HEK293 (cell line): ENCODE results near the gene AK9.
A peak's percentile ranks its signal among the peaks of the same experiment; 100 is the strongest.

Experiments used
- CTCF ChIA-PET: fragments of 350-600 bp; formaldehyde crosslinking; extraction: SDS; loops from one replicate; lab custom pipeline; 2021; ENCODE audit warnings: antibody characterized with exemption; lab: Yijun Ruan, JAX
- POLR2A ChIA-PET: fragments of 300-600 bp; formaldehyde crosslinking; extraction: SDS; loops from one replicate; lab custom pipeline; 2020; ENCODE audit warnings: antibody characterized with exemption, inconsistent platforms; lab: Yijun Ruan, JAX
- H3K27ac ChIP-seq: fragments of 200-500 bp; sonication (Bioruptor generic); 2 replicates; pipeline ENCODE4 v1.5.1; 2014; ENCODE audit warnings: low read depth, low read length, control low read depth, inconsistent platforms; ENCODE audit errors: extremely low read depth
- H3K36me3 ChIP-seq, 2 experiments: fragments of 200-500 bp in 1 of 2; sonication (Bioruptor generic) in 1 of 2; 1 replicate in 1 of 2; 2 replicates in 1 of 2; pipeline ENCODE4 v1.5.1; 2014 to 2017; ENCODE audit warnings: inconsistent platforms in 2 of 2, low read length in 2 of 2; ENCODE audit not compliant: control insufficient read depth in 2 of 2, insufficient read depth in 1 of 2
- H3K4me1 ChIP-seq: fragments of 200-500 bp; sonication (Bioruptor generic); 2 replicates; pipeline ENCODE4 v1.5.1; 2014; ENCODE audit warnings: mild to moderate bottlenecking, low read length, inconsistent platforms; ENCODE audit not compliant: control insufficient read depth, insufficient read depth
- H3K4me3 ChIP-seq: 2 replicates; pipeline ENCODE4 v1.5.1; 2011; ENCODE audit warnings: low read depth, mild to moderate bottlenecking, control low read depth, low read length, moderate library complexity
- H3K9me3 ChIP-seq: fragments of 200-500 bp; sonication (Bioruptor generic); 2 replicates; pipeline ENCODE4 v1.5.1; 2014; ENCODE audit warnings: low read depth, low read length, inconsistent platforms; ENCODE audit not compliant: control insufficient read depth, insufficient read depth
- GLI4 ChIP-seq: fragments of 450-650 bp; formaldehyde crosslinking; IDR thresholded peaks from 2 replicates; pipeline ENCODE4 v1.5.1; 2016; ENCODE audit warnings: missing biosample characterization, missing genetic modification characterization
- GLIS2 ChIP-seq: fragments of 450-650 bp; formaldehyde crosslinking; IDR thresholded peaks from 2 replicates; pipeline ENCODE4 v1.5.1; 2016; ENCODE audit warnings: missing biosample characterization, missing genetic modification characterization
- KLF10 ChIP-seq: fragments of 450-650 bp; IDR thresholded peaks from 2 replicates; pipeline ENCODE4 v1.5.1; 2018; ENCODE audit warnings: missing biosample characterization, mild to moderate bottlenecking, missing genetic modification characterization
- MYNN ChIP-seq: fragments of 450-650 bp; formaldehyde crosslinking; IDR thresholded peaks from 2 replicates; pipeline ENCODE4 v1.5.1; 2016; ENCODE audit warnings: missing biosample characterization, missing genetic modification characterization, borderline replicate concordance
- SALL2 ChIP-seq: fragments of 450-650 bp; formaldehyde crosslinking; IDR thresholded peaks from 2 replicates; pipeline ENCODE4 v1.5.0; 2017; ENCODE audit warnings: missing biosample characterization, mild to moderate bottlenecking, missing genetic modification characterization, borderline replicate concordance
- SCRT2 ChIP-seq: fragments of 450-650 bp; formaldehyde crosslinking; IDR thresholded peaks from 2 replicates; pipeline ENCODE4 v1.5.1; 2016; ENCODE audit warnings: missing biosample characterization, missing genetic modification characterization
- TRIM28 ChIP-seq: IDR thresholded peaks from 2 replicates; pipeline ENCODE4 v1.6.1; 2011; ENCODE audit warnings: low read length, control low read depth, borderline replicate concordance
- YY2 ChIP-seq: fragments of 450-650 bp; formaldehyde crosslinking; IDR thresholded peaks from 2 replicates; pipeline ENCODE4 v1.5.1; 2016; ENCODE audit warnings: missing biosample characterization, missing genetic modification characterization
- ZEB2 ChIP-seq: fragments of 450-650 bp; formaldehyde crosslinking; IDR thresholded peaks from 2 replicates; pipeline ENCODE4 v1.5.1; 2016; ENCODE audit warnings: missing biosample characterization, missing genetic modification characterization
- ZFHX2 ChIP-seq: fragments of 450-650 bp; formaldehyde crosslinking; conservative IDR thresholded peaks from 2 replicates; pipeline ENCODE4 v1.5.1; 2016; ENCODE audit warnings: missing biosample characterization, missing genetic modification characterization
- ZNF184 ChIP-seq: fragments of 450-650 bp; IDR thresholded peaks from 2 replicates; pipeline ENCODE4 v1.5.1; 2018; ENCODE audit warnings: missing biosample characterization, mild to moderate bottlenecking, missing genetic modification characterization
- ZNF335 ChIP-seq: fragments of 450-650 bp; formaldehyde crosslinking; conservative IDR thresholded peaks from 2 replicates; pipeline ENCODE4 v1.5.1; 2016; ENCODE audit warnings: missing biosample characterization, missing genetic modification characterization
- ZNF501 ChIP-seq: fragments of 450-650 bp; formaldehyde crosslinking; IDR thresholded peaks from 2 replicates; pipeline ENCODE4 v1.5.1; 2016; ENCODE audit warnings: missing biosample characterization, missing genetic modification characterization
- ZNF561 ChIP-seq: fragments of 450-650 bp; IDR thresholded peaks from 2 replicates; pipeline ENCODE4 v1.5.1; 2018; ENCODE audit warnings: missing biosample characterization, missing genetic modification characterization, borderline replicate concordance
- ZNF660 ChIP-seq: fragments of 450-650 bp; IDR thresholded peaks from 2 replicates; pipeline ENCODE4 v1.5.1; 2018; ENCODE audit warnings: missing biosample characterization, mild to moderate bottlenecking, missing genetic modification characterization
- TF ChIP-seq, protein P1 (sequence below): fragments of 450-650 bp; formaldehyde crosslinking; IDR thresholded peaks from 2 replicates; pipeline ENCODE4 v1.5.1; 2017; ENCODE audit warnings: missing biosample characterization, missing genetic modification characterization
- TF ChIP-seq, protein P2 (sequence below): fragments of 450-650 bp; formaldehyde crosslinking; IDR thresholded peaks from 2 replicates; pipeline ENCODE4 v1.5.1; 2016; ENCODE audit warnings: missing biosample characterization, missing genetic modification characterization
- TF ChIP-seq, protein P3 (sequence below): fragments of 450-650 bp; formaldehyde crosslinking; IDR thresholded peaks from 2 replicates; pipeline ENCODE4 v1.5.1; 2016; ENCODE audit warnings: missing biosample characterization, missing genetic modification characterization
- TF ChIP-seq, protein P4 (sequence below): fragments of 450-650 bp; formaldehyde crosslinking; IDR thresholded peaks from 2 replicates; pipeline ENCODE4 v1.5.1; 2016; ENCODE audit warnings: missing biosample characterization, missing genetic modification characterization
- TF ChIP-seq, protein P5 (sequence below): fragments of 450-650 bp; formaldehyde crosslinking; IDR thresholded peaks from 2 replicates; pipeline ENCODE4 v1.5.1; 2016; ENCODE audit warnings: missing biosample characterization, missing genetic modification characterization
- TF ChIP-seq, protein P6 (sequence below): fragments of 450-650 bp; formaldehyde crosslinking; IDR thresholded peaks from 2 replicates; pipeline ENCODE4 v1.5.1; 2016; ENCODE audit warnings: missing biosample characterization, missing genetic modification characterization

AK9 gene

DNA sequence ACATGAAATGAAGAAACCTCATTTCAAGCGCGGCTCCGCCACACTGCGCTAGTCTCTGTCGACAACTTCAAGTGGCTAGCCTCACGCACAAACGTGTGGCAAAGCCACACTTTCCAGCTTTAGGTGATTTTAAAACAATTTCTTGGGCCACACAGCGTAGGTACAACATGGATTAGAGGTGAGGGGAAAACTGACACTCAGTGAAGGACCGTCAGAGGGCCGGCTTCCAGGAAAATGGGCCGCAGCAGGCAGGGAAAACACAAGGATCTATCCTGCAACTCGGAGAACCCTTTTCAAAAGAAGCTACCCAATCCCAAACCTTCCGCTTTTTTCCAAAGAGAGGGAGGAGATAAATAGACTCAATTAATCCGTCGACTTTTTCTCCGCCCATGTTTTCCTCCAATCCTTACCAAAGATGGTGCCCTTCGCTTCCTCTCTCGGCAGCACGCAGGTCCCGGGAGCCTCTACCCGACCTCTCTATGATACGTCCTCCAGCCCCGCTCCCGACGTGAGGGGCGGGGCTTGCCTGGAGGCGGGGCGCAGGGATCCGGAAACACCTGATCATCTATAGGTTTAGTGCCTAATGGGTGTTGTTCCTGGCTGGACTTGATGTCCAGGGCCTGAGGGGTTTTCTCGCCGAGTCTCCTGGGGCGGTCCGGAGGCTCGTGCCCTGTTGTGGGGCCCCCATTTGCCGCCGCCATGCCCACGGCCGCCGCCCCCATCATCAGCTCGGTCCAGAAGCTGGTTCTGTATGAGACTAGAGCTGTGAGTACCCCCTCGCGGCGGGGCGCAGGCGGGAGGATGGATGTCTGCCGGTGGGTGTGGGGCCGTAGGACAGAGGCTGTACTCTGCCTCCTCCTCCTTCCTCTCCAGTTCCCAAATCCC lies at the start of gene AK9, which contains the start of gene FIG4:
Gene AK9 (minus strand): TSS at position 466 of the 885 bp plus-strand sequence. CDS start 15,457 bp downstream, outside the sequence.
Gene FIG4 (plus strand): TSS at position 560 of the 885 bp plus-strand sequence. CDS start 140 bp downstream, at position 700.
- CTCF ChIA-PET, result interaction anchor here (0.7 to 1.7 kb wide), 6 partner anchors 11 to 361 kb away, joined by 3 to 8 read pairs (median 3); no protein-coding TSS in a partner anchor
- H3K27ac ChIP-seq, result peak within 1 kb of the TSS; percentile 73
- TF ChIP-seq, protein P1, sequence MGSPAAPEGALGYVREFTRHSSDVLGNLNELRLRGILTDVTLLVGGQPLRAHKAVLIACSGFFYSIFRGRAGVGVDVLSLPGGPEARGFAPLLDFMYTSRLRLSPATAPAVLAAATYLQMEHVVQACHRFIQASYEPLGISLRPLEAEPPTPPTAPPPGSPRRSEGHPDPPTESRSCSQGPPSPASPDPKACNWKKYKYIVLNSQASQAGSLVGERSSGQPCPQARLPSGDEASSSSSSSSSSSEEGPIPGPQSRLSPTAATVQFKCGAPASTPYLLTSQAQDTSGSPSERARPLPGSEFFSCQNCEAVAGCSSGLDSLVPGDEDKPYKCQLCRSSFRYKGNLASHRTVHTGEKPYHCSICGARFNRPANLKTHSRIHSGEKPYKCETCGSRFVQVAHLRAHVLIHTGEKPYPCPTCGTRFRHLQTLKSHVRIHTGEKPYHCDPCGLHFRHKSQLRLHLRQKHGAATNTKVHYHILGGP (tag by site-specific recombination), result no peak
- TF ChIP-seq ZNF501 (tag by site-specific recombination), result peak; percentile 65
- peak; percentile 67 for TF ChIP-seq ZNF561
- TF ChIP-seq, protein P2, sequence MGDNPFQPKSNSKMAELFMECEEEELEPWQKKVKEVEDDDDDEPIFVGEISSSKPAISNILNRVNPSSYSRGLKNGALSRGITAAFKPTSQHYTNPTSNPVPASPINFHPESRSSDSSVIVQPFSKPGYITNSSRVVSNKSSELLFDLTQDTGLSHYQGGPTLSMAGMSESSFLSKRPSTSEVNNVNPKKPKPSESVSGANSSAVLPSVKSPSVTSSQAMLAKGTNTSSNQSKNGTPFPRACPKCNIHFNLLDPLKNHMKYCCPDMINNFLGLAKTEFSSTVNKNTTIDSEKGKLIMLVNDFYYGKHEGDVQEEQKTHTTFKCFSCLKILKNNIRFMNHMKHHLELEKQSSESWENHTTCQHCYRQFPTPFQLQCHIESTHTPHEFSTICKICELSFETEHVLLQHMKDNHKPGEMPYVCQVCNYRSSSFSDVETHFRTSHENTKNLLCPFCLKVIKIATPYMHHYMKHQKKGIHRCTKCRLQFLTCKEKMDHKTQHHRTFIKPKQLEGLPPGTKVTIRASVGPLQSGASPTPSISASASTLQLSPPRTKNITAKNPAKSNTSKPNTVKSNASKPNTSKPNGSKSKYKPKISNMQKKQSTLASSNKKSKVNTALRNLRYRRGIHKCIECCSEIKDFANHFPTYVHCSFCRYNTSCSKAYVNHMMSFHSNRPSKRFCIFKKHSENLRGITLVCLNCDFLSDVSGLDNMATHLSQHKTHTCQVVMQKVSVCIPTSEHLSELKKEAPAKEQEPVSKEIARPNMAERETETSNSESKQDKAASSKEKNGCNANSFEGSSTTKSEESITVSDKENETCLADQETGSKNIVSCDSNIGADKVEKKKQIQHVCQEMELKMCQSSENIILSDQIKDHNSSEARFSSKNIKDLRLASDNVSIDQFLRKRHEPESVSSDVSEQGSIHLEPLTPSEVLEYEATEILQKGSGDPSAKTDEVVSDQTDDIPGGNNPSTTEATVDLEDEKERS (tag by site-specific recombination), result no peak
- no peak for TF ChIP-seq MYNN (tag by site-specific recombination)
- peak; percentile 73; the same call in 1 of the 2 replicates for TF ChIP-seq ZEB2 (tag by site-specific recombination)
- TF ChIP-seq ZNF184 (tag by site-specific recombination), result peak; percentile 32; the same call in 1 of the 2 replicates
- TF ChIP-seq, protein P3, sequence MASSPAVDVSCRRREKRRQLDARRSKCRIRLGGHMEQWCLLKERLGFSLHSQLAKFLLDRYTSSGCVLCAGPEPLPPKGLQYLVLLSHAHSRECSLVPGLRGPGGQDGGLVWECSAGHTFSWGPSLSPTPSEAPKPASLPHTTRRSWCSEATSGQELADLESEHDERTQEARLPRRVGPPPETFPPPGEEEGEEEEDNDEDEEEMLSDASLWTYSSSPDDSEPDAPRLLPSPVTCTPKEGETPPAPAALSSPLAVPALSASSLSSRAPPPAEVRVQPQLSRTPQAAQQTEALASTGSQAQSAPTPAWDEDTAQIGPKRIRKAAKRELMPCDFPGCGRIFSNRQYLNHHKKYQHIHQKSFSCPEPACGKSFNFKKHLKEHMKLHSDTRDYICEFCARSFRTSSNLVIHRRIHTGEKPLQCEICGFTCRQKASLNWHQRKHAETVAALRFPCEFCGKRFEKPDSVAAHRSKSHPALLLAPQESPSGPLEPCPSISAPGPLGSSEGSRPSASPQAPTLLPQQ, result peak; percentile 81
- TF ChIP-seq, protein P4, sequence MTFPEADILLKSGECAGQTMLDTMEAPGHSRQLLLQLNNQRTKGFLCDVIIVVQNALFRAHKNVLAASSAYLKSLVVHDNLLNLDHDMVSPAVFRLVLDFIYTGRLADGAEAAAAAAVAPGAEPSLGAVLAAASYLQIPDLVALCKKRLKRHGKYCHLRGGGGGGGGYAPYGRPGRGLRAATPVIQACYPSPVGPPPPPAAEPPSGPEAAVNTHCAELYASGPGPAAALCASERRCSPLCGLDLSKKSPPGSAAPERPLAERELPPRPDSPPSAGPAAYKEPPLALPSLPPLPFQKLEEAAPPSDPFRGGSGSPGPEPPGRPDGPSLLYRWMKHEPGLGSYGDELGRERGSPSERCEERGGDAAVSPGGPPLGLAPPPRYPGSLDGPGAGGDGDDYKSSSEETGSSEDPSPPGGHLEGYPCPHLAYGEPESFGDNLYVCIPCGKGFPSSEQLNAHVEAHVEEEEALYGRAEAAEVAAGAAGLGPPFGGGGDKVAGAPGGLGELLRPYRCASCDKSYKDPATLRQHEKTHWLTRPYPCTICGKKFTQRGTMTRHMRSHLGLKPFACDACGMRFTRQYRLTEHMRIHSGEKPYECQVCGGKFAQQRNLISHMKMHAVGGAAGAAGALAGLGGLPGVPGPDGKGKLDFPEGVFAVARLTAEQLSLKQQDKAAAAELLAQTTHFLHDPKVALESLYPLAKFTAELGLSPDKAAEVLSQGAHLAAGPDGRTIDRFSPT (tag by site-specific recombination), result peak; percentile 60; the same call in 1 of the 2 replicates
- no peak for TF ChIP-seq GLI4 (tag by site-specific recombination)
- no peak for TF ChIP-seq SALL2 (tag by site-specific recombination)
- peak; percentile 62 for TF ChIP-seq SCRT2 (tag by site-specific recombination)
- 0 out of 2 replicates have a peak, but pooled peaks have one; percentile 18 for TF ChIP-seq GLIS2 (tag by site-specific recombination)
- peak; percentile 85 for TF ChIP-seq ZNF335 (tag by site-specific recombination)
- peak; percentile 81 for TF ChIP-seq ZFHX2 (tag by site-specific recombination)
- TF ChIP-seq, protein P5, sequence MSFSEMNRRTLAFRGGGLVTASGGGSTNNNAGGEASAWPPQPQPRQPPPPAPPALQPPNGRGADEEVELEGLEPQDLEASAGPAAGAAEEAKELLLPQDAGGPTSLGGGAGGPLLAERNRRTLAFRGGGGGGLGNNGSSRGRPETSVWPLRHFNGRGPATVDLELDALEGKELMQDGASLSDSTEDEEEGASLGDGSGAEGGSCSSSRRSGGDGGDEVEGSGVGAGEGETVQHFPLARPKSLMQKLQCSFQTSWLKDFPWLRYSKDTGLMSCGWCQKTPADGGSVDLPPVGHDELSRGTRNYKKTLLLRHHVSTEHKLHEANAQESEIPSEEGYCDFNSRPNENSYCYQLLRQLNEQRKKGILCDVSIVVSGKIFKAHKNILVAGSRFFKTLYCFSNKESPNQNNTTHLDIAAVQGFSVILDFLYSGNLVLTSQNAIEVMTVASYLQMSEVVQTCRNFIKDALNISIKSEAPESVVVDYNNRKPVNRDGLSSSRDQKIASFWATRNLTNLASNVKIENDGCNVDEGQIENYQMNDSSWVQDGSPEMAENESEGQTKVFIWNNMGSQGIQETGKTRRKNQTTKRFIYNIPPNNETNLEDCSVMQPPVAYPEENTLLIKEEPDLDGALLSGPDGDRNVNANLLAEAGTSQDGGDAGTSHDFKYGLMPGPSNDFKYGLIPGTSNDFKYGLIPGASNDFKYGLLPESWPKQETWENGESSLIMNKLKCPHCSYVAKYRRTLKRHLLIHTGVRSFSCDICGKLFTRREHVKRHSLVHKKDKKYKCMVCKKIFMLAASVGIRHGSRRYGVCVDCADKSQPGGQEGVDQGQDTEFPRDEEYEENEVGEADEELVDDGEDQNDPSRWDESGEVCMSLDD (tag by site-specific recombination), result peak; percentile 81
- TF ChIP-seq, protein P6, sequence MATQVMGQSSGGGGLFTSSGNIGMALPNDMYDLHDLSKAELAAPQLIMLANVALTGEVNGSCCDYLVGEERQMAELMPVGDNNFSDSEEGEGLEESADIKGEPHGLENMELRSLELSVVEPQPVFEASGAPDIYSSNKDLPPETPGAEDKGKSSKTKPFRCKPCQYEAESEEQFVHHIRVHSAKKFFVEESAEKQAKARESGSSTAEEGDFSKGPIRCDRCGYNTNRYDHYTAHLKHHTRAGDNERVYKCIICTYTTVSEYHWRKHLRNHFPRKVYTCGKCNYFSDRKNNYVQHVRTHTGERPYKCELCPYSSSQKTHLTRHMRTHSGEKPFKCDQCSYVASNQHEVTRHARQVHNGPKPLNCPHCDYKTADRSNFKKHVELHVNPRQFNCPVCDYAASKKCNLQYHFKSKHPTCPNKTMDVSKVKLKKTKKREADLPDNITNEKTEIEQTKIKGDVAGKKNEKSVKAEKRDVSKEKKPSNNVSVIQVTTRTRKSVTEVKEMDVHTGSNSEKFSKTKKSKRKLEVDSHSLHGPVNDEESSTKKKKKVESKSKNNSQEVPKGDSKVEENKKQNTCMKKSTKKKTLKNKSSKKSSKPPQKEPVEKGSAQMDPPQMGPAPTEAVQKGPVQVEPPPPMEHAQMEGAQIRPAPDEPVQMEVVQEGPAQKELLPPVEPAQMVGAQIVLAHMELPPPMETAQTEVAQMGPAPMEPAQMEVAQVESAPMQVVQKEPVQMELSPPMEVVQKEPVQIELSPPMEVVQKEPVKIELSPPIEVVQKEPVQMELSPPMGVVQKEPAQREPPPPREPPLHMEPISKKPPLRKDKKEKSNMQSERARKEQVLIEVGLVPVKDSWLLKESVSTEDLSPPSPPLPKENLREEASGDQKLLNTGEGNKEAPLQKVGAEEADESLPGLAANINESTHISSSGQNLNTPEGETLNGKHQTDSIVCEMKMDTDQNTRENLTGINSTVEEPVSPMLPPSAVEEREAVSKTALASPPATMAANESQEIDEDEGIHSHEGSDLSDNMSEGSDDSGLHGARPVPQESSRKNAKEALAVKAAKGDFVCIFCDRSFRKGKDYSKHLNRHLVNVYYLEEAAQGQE, result peak; percentile 47
- TF ChIP-seq ZNF660, result peak; percentile 76
- TF ChIP-seq TRIM28, result peak; percentile 38; the same call in 1 of the 2 replicates
- peak; percentile 51; the same call in 1 of the 2 replicates for TF ChIP-seq KLF10 (tag by site-specific recombination)
- 0 out of 2 replicates have a peak, but pooled peaks have one; percentile 21 for TF ChIP-seq YY2 (tag by site-specific recombination)

More for the DNA sequence above, at the start of gene AK9, which contains the start of gene FIG4:
- peak within 1 kb of the TSS; percentile 91 for H3K4me3 ChIP-seq
- H3K4me1 ChIP-seq, result peaks cover 3% of the 10 kb centered on the region; the same call in 1 of the 2 replicates
- no peaks in the 10 kb centered on the region for H3K9me3 ChIP-seq
- H3K36me3 ChIP-seq, result peaks cover 0 to 8% of the 10 kb centered on the region in 2 experiments; a peak in 1 of 3 replicates
- POLR2A ChIA-PET, result interaction anchor here (0.6 to 1.3 kb wide), 4 partner anchors 11 to 964 kb away, joined by 3 to 5 read pairs (median 3); no protein-coding TSS in a partner anchor
